H1 (cell line): ENCODE results near the gene TMEM18. TPM values are rescaled to one million over a fixed set of nuclear protein-coding genes. Genes with fewer than 3 reads are reported as not detected.

Source experiments
- ASH2L ChIP-seq: fragments of 200-600, 300-600 bp; sonication (generic); IDR thresholded peaks from one replicate; pipeline ENCODE4 v1.7.1; 2017; ENCODE audit warnings: low read length
- ATF3 ChIP-seq: IDR thresholded peaks from 2 replicates; pipeline ENCODE4 v1.6.1; 2011; ENCODE audit warnings: low read depth, mild to moderate bottlenecking, low read length; ENCODE audit not compliant: insufficient read depth
- EP300 ChIP-seq, 2 experiments: IDR thresholded peaks; 1 replicate in 1 of 2; 2 replicates in 1 of 2; pipeline ENCODE4 v1.6.1; 2011 to 2012; ENCODE audit warnings: low read depth in 2 of 2, low read length in 2 of 2, mild to moderate bottlenecking in 2 of 2, borderline replicate concordance in 1 of 2, inconsistent platforms in 1 of 2, moderate library complexity in 1 of 2
- EZH2 ChIP-seq: fragments of 200-600 bp; sonication (generic); IDR thresholded peaks from 2 replicates; pipeline ENCODE4 v1.7.1; 2012; ENCODE audit warnings: low read depth, mild to moderate bottlenecking, moderate library complexity, low read length, inconsistent platforms; ENCODE audit not compliant: severe bottlenecking
- FOSL1 ChIP-seq: IDR thresholded peaks from 2 replicates; pipeline ENCODE4 v1.6.1; 2011; ENCODE audit warnings: mild to moderate bottlenecking, low read depth, low read length, moderate library complexity; ENCODE audit not compliant: insufficient read depth
- GTF2F1 ChIP-seq: IDR thresholded peaks from 2 replicates; pipeline ENCODE4 v1.6.1; 2012; ENCODE audit warnings: low read depth, low read length, improper control_type of control experiment, borderline replicate concordance
- KDM5A ChIP-seq: fragments of 200-600 bp; IDR thresholded peaks from 2 replicates; pipeline ENCODE4 v1.7.1; 2012; ENCODE audit warnings: mild to moderate bottlenecking, low read length, inconsistent platforms, mixed read lengths
- NANOG ChIP-seq: IDR thresholded peaks from 2 replicates; pipeline ENCODE4 v1.6.1; 2011; ENCODE audit warnings: low read length, low read depth, mild to moderate bottlenecking, inconsistent platforms; ENCODE audit not compliant: insufficient read depth, poor library complexity, severe bottlenecking
- RAD21 ChIP-seq, 2 experiments: IDR thresholded peaks in 1 of 2; conservative IDR thresholded peaks in 1 of 2; 2 replicates each; pipeline ENCODE4 v1.6.1; 2011; ENCODE audit warnings: low read depth in 2 of 2, low read length in 2 of 2, improper control_type of control experiment in 1 of 2, inconsistent platforms in 1 of 2, mild to moderate bottlenecking in 1 of 2, moderate library complexity in 1 of 2
- RBBP5 ChIP-seq: IDR thresholded peaks from 2 replicates; pipeline ENCODE4 v1.7.1; 2012; ENCODE audit warnings: low read depth, mild to moderate bottlenecking, inconsistent platforms, low read length, moderate library complexity, borderline replicate concordance
- RFX5 ChIP-seq: IDR thresholded peaks from 2 replicates; pipeline ENCODE4 v1.6.1; 2011; ENCODE audit warnings: low read depth, low read length, improper control_type of control experiment, borderline replicate concordance
- SIX5 ChIP-seq: IDR thresholded peaks from 2 replicates; pipeline ENCODE4 v1.6.1; 2011; ENCODE audit warnings: mild to moderate bottlenecking, low read depth, low read length
- TAF1 ChIP-seq: IDR thresholded peaks from 2 replicates; pipeline ENCODE4 v1.6.1; 2011; ENCODE audit warnings: mild to moderate bottlenecking, low read depth, low read length
- polyA plus RNA-seq, 7 experiments: library from polyadenylated mRNA; depleted of rRNA in 3 of 7; stranded (reverse) in 5 of 7; unstranded in 2 of 7; fragments of >200 nt in 5 of 7; fragments of 200-250 nt in 2 of 7; gene quantifications; 1 replicate in 5 of 7; 2 replicates in 1 of 7; 4 replicates in 1 of 7; pipeline versions ENCODE4 v1.2.1 to v1.2.3, GENCODE V29; 2011 to 2013; ENCODE audit warnings: missing spikeins in 2 of 7, mixed read lengths in 2 of 7
- total RNA-seq: library from RNA; stranded (reverse); fragmentation: NEBNext Ultra II Directional; extraction: Animal tissue kit (Norgen Biotek cat#: 25700); gene quantifications from 2 replicates; pipeline ENCODE4 v1.2.1, GENCODE V29; 2021

The TMEM18 gene
- total and polyA plus RNA-seq, 2 of the 8 experiments (the other 6 are each of a cell fraction or from before 2014, with no cell fraction given) = 22.4 to 27.1 TPM

DNA sequence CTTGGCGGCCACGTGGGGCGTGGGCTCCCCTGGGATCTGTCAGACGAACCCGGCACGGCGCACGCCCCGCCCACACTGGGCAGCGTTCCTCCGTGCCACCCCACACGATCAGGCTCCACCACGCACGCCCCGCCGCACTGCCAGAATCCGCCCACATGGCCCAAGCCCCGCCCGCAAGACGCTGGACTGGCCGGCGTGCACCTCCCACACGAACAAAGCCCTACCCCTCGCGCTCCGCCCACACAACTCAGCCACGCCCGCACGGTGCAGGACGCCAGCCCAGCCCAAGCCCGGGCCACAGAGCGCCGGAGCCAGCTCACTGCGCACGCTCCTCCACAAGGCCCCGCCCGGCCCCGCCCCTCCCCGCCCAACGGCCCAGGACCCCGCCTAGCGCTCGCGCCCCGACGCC, 555 bp downstream of the TMEM18 start (continued):
- no peak for TF ChIP-seq ATF3
- no peak for TF ChIP-seq TAF1
- no peak for TF ChIP-seq RBBP5
- no peak for TF ChIP-seq FOSL1
- no peak for TF ChIP-seq KDM5A
- no peak for TF ChIP-seq SIX5
- no peak for TF ChIP-seq RFX5
- TF ChIP-seq GTF2F1 = no peak
- peak; percentile 46 for TF ChIP-seq ASH2L
- TF ChIP-seq NANOG = no peak
- TF ChIP-seq RAD21 (IDR thresholded peaks at IDR 0.05 in 1 of 2, conservative IDR thresholded peaks at IDR 0.05 in 1 of 2; ENCODE audit: low read depth in 2 of 2, low read length in 2 of 2) = no peak
- TF ChIP-seq EP300 (IDR thresholded peaks at IDR 0.05; ENCODE audit: borderline replicate concordance in 1 of 2, low read depth in 2 of 2, low read length in 2 of 2) = no peak
- no peak for TF ChIP-seq EZH2
